ENCODE measurements around the gene OR1D2.
A peak's percentile ranks its signal among the peaks of the same experiment; 100 is the strongest.
"Not testable (repeated sequence)": the region's sequence is repeated elsewhere in the genome, so short reads cannot be mapped to it uniquely, and the experiment has no call there.

Gene OR1D2

GRCh38 chr17:3104322-3104721 lies at the start of gene OR1D2:
Gene OR1D2 (minus strand): TSS chr17:3104422. CDS start chr17:3092996, 11,426 bp downstream.
- no peak for DNase-seq (ENCODE audit: low spot score)

GRCh38 chr17:3137494-3137893 lies 33.3 kb upstream of the OR1D2 start:
- DNase-seq (ENCODE audit: low spot score): not testable (repeated sequence)

GRCh38 chr17:3127451-3127850 lies 23.2 kb upstream of the OR1D2 start, which contains the start of gene OR1G1:
Gene OR1G1 (minus strand): TSS chr17:3127551. CDS start chr17:3127551, 0 bp downstream.
- DNase-seq (ENCODE audit: low spot score): no peak

GRCh38 chr17:3073850-3074249 lies 30.4 kb downstream of the OR1D2 start:
- DNase-seq (ENCODE audit: low spot score): not testable (repeated sequence)

- not testable (repeated sequence) for DNase-seq (ENCODE audit: low spot score)
Measured at GRCh38 chr17:3065192-3065591, 39.0 kb downstream of the OR1D2 start.

- DNase-seq (ENCODE audit: low spot score): not testable (repeated sequence)
Measured at GRCh38 chr17:3063507-3063906, 40.7 kb downstream of the OR1D2 start, which contains the start of gene OR1D5. Gene OR1D5 (minus strand): TSS chr17:3063607. CDS start chr17:3063607, 0 bp downstream.

GRCh38 chr17:3062824-3063377 lies 41.3 kb downstream of the OR1D2 start:
- DNase-seq (ENCODE audit: low spot score): not testable (repeated sequence)

GRCh38 chr17:3054868-3055267 lies 49.4 kb downstream of the OR1D2 start:
- not testable (repeated sequence) for DNase-seq (ENCODE audit: low spot score)

GRCh38 chr17:3049705-3050295 lies 54.4 kb downstream of the OR1D2 start:
- no peak for DNase-seq (ENCODE audit: low spot score)

GRCh38 chr17:3048727-3049471 lies 55.3 kb downstream of the OR1D2 start:
- peak; percentile 90 for DNase-seq (ENCODE audit: low spot score)

- DNase-seq (ENCODE audit: low spot score): no peak
Measured at GRCh38 chr17:3046753-3047152, 57.5 kb downstream of the OR1D2 start.

- DNase-seq (ENCODE audit: low spot score): no peak
Measured at GRCh38 chr17:3043737-3044365, 60.4 kb downstream of the OR1D2 start.

GRCh38 chr17:3040882-3041281 lies 63.3 kb downstream of the OR1D2 start:
- DNase-seq (ENCODE audit: low spot score): no peak

GRCh38 chr17:3039736-3040135 lies 64.5 kb downstream of the OR1D2 start:
- no peak for DNase-seq (ENCODE audit: low spot score)

- no peak for DNase-seq (ENCODE audit: low spot score)
Measured at GRCh38 chr17:3038941-3039340, 65.3 kb downstream of the OR1D2 start.

Data from AG08396 (cell line).